Endothelial cell of umbilical vein (primary cell): ENCODE data around the gene PPM1L. TPM values are rescaled to one million over a fixed set of nuclear protein-coding genes. Genes with fewer than 3 reads are reported as not detected.

Experiments
- BruUV-seq: library from RNA; stranded (reverse); fragments of 400-500 nt; replicated peaks from 2 replicates; lab custom pipeline; 2021; lab: Mats Ljungman, UMichigan
- CTCF ChIA-PET: fragments of 300-600, 350-600 bp; sonication (Branson Sonifier 250); formaldehyde crosslinking; loops from one replicate; lab custom pipeline; 2021; ENCODE audit warnings: antibody characterized with exemption, inconsistent platforms; lab: Charles Lee
- POLR2A ChIA-PET: fragments of 300-600, 350-600 bp; sonication (Branson Sonifier 250); formaldehyde crosslinking; loops from one replicate; lab custom pipeline; 2021; ENCODE audit warnings: antibody characterized with exemption, inconsistent platforms; lab: Charles Lee
- DNase-seq: peaks from one replicate; pipeline ENCODE4 v3.0.0-alpha.2; 2011; ENCODE audit warnings: low read depth, low spot score
- FAIRE-seq: peaks from 2 replicates; lab custom pipeline; 2011; peaks lifted over from hg19 to GRCh38; lab: Jason Lieb, UNC
- H2AFZ ChIP-seq: 2 replicates; pipeline ENCODE4 v1.6.0; 2012; ENCODE audit warnings: low read depth, low read length, control low read depth, inconsistent platforms
- H3K27ac ChIP-seq: 2 replicates; pipeline ENCODE4 v1.5.1; 2011; ENCODE audit warnings: low read depth, mild to moderate bottlenecking, control low read depth, low read length, moderate library complexity; ENCODE audit not compliant: insufficient read depth
- H3K27me3 ChIP-seq, 2 experiments: 2 replicates each; pipeline versions ENCODE4 v1.6.0 to v1.6.1; 2011; ENCODE audit warnings: low read length in 2 of 2, mixed read lengths in 1 of 2; ENCODE audit not compliant: control insufficient read depth in 2 of 2, insufficient read depth in 2 of 2
- H3K36me3 ChIP-seq, 2 experiments: 2 replicates in 1 of 2; 3 replicates in 1 of 2; pipeline ENCODE4 v1.5.1; 2011; ENCODE audit warnings: low read length in 2 of 2, mild to moderate bottlenecking in 1 of 2, moderate library complexity in 1 of 2; ENCODE audit not compliant: control insufficient read depth in 2 of 2, insufficient read depth in 2 of 2; ENCODE audit errors: extremely low read depth in 1 of 2
- H3K4me1 ChIP-seq: 3 replicates; pipeline ENCODE4 v1.5.1; 2011; ENCODE audit warnings: mild to moderate bottlenecking, low read length; ENCODE audit not compliant: control insufficient read depth, insufficient read depth; ENCODE audit errors: extremely low read depth
- H3K4me2 ChIP-seq: 2 replicates; pipeline ENCODE4 v1.6.1; 2011; ENCODE audit warnings: low read length, control low read depth, mixed read lengths; ENCODE audit not compliant: insufficient read depth
- H3K4me3 ChIP-seq, 3 experiments: fragments of 200-600 bp in 1 of 3; sonication (generic), shearing (Covaris generic) in 1 of 3; replicated peaks in 1 of 3; 2 replicates each; pipeline ENCODE4 v1.5.1; 2011 to 2016; ENCODE audit warnings: control low read depth in 3 of 3, low read length in 3 of 3, mild to moderate bottlenecking in 2 of 3, inconsistent platforms in 1 of 3, low read depth in 1 of 3, moderate library complexity in 1 of 3; ENCODE audit not compliant: insufficient read depth in 1 of 3
- H3K79me2 ChIP-seq: 2 replicates; pipeline ENCODE4 v1.6.0; 2012; ENCODE audit warnings: low read length, inconsistent platforms; ENCODE audit not compliant: control insufficient read depth, insufficient read depth
- H3K9ac ChIP-seq: replicated peaks from 2 replicates; pipeline ENCODE3; 2011; ENCODE audit warnings: low read length, control low read depth; ENCODE audit not compliant: insufficient read depth; ENCODE audit errors: extremely low read depth
- H3K9me1 ChIP-seq: replicated peaks from 3 replicates; pipeline ENCODE4 v1.6.0; 2011; ENCODE audit warnings: mild to moderate bottlenecking, low read length; ENCODE audit not compliant: control insufficient read depth, insufficient read depth; ENCODE audit errors: extremely low read depth
- H3K9me3 ChIP-seq: replicated peaks from 2 replicates; pipeline ENCODE4 v1.5.1; 2012; ENCODE audit warnings: low read length, inconsistent platforms; ENCODE audit not compliant: control insufficient read depth, insufficient read depth
- H4K20me1 ChIP-seq: replicated peaks from 2 replicates; pipeline ENCODE3; 2011; ENCODE audit warnings: mild to moderate bottlenecking, low read length; ENCODE audit not compliant: control insufficient read depth, insufficient read depth; ENCODE audit errors: extremely low read depth
- EZH2 ChIP-seq: IDR thresholded peaks from 2 replicates; pipeline ENCODE4 v1.6.1; 2012; ENCODE audit warnings: borderline replicate concordance, low read depth, mild to moderate bottlenecking, moderate library complexity, low read length, inconsistent platforms; ENCODE audit not compliant: severe bottlenecking
- FOS ChIP-seq: IDR thresholded peaks from 2 replicates; pipeline ENCODE4 v1.6.1; 2011; ENCODE audit warnings: mild to moderate bottlenecking, low read length, moderate library complexity, borderline replicate concordance; ENCODE audit not compliant: insufficient read depth
- GATA2 ChIP-seq: IDR thresholded peaks from 2 replicates; pipeline ENCODE4 v1.7.0; 2011; ENCODE audit warnings: low read depth, mild to moderate bottlenecking, moderate library complexity, mixed read lengths, low read length; ENCODE audit not compliant: insufficient read length, insufficient read depth
- JUN ChIP-seq: IDR thresholded peaks from 2 replicates; pipeline ENCODE4 v1.6.1; 2011; ENCODE audit warnings: borderline replicate concordance, low read depth; ENCODE audit not compliant: insufficient read length, insufficient read depth
- MYC ChIP-seq: IDR thresholded peaks from one replicate; pipeline ENCODE4 v1.6.1; 2011; ENCODE audit warnings: mild to moderate bottlenecking, low read depth, low read length
- POLR2A ChIP-seq: IDR thresholded peaks from 2 replicates; pipeline ENCODE4 v1.6.1; 2012; ENCODE audit warnings: low read depth, mild to moderate bottlenecking, control low read depth, low read length
- POLR2AphosphoS5 ChIP-seq: IDR thresholded peaks from 2 replicates; pipeline ENCODE4 v1.6.1; 2012; ENCODE audit warnings: low read depth, mild to moderate bottlenecking, control low read depth, low read length, moderate library complexity; ENCODE audit not compliant: insufficient read depth
- dilution Hi-C: fragments of 300-500 bp; cut with MboI; formaldehyde crosslinking; loops from one replicate; pipeline ENCODE4 v1.15.0; 2019; ENCODE audit warnings: low sequenced_read_pairs; ENCODE audit not compliant: extremely low pct_ligation_motif_present
- intact Hi-C: fragments of 100-400 bp; cut with micrococcal nuclease; formaldehyde crosslinking; loops from one replicate; pipeline ENCODE4 v1.10.0; 2022
- polyA plus RNA-seq, 4 experiments: library from polyadenylated mRNA; depleted of rRNA in 3 of 4; stranded (reverse) in 3 of 4; unstranded in 1 of 4; fragments of >200 nt; gene quantifications; 2 replicates each; pipeline versions ENCODE4 v1.2.1 to v1.2.3, GENCODE V29; 2011 to 2012; ENCODE audit warnings: missing spikeins in 1 of 4
- total RNA-seq: library from RNA; stranded (reverse); gene quantifications from 2 replicates; pipeline ENCODE4 v1.2.3, GENCODE V29; 2021
- TF ChIP-seq, protein P1 (sequence below): IDR thresholded peaks from 2 replicates; pipeline ENCODE4 v1.6.1; 2011; ENCODE audit not compliant: insufficient read depth, insufficient read length

The PPM1L gene
- total and polyA plus RNA-seq, 2 donors (not counting 3 experiments of a cell fraction or from before 2014, with no cell fraction given) = 0.63 to 2.9 TPM

DNA sequence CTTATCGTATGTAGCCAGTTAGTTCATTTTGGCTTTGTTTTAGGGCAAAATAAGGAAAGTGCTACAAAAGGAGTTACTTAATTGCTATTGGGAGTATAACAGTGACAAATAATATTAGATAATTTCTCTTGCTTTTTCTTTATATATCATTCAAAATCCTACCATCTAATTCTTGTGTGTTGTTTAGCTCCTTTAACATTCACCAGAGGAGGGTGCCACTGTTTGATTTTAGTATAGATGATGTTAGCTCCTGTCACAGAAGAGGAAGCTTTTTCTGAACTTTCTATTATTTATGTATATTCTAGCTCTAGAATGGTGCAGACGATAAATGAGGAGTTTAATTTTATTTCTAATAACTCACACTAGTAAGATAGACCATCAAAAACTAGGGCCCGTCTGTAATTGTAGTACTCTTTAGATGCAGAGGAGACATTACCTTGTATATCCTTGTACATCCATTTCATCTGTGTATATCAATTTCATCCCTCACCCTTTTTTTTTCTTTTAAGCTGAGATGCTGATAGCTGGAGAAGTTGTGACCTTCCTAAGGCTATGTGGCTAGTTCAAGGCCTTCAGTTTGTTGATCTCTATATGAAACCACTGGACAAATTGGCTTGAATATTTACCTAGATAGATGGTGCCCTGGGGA, 3.0 kb downstream of the PPM1L start:
- CTCF ChIA-PET = no interaction called here
- TF ChIP-seq EZH2 (no peak), FOS (no peak), POLR2A (no peak), JUN (no peak), POLR2AphosphoS5 (no peak), GATA2 (no peak), MYC (no peak)
- TF ChIP-seq, protein P1, sequence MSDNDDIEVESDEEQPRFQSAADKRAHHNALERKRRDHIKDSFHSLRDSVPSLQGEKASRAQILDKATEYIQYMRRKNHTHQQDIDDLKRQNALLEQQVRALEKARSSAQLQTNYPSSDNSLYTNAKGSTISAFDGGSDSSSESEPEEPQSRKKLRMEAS = no peak
- Histone ChIP-seq H3K79me2 (no peaks in the 10 kb centered on the region), H3K27me3 (peaks cover 5 to 13% of the 10 kb centered on the region in 2 experiments), H3K9me1 (no peaks in the 10 kb centered on the region), H3K36me3 (no peaks in the 10 kb centered on the region), H3K4me1 (peaks cover 6% of the 10 kb centered on the region), H3K4me3 (no peak overlapping the region), H3K9ac (no peak overlapping the region), H3K27ac (no peak overlapping the region), H4K20me1 (no peaks in the 10 kb centered on the region), H2AFZ (no peak overlapping the region), H3K4me2 (no peak overlapping the region), H3K9me3 (no peaks in the 10 kb centered on the region)
- FAIRE-seq = no peak
- intact Hi-C loops = loop anchor here (5.0 kb wide), 3 partner anchors 357 to 658 kb away; no protein-coding TSS in a partner anchor
- DNase-seq = no peak
- dilution Hi-C loops = no loop called here
- POLR2A ChIA-PET = interaction anchor here (0.6 kb wide), 1 partner anchor 478 kb away, joined by 5 read pairs; no protein-coding TSS in a partner anchor
- no TSS peak for BruUV-seq

DNA sequence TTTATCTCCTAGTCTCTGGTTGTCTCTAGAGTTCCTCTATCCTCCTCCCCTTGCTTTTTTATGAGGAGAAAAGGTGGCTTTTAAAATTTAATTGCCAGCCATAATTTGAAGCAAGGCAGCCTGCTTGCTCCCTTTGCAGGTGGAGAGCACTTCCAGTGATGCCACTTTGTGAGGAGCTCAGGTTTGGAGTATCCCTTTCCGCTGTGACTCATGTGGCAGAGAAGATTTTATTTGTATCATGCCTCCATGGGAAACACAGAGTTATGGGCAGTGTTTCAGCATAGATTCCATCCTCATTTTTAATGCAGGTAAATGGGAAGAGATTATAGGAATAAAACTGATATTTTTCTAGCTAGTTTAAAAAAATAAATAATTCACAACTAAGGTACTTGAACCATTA, 7.0 kb downstream of the PPM1L start:
- Histone ChIP-seq H4K20me1 (no peaks in the 10 kb centered on the region), H3K9me3 (no peaks in the 10 kb centered on the region), H3K9me1 (no peaks in the 10 kb centered on the region), H2AFZ (no peak overlapping the region), H3K4me3 (no peak overlapping the region), H3K79me2 (no peaks in the 10 kb centered on the region), H3K27me3 (no peaks in the 10 kb centered on the region), H3K4me1 (no peaks in the 10 kb centered on the region), H3K36me3 (no peaks in the 10 kb centered on the region), H3K27ac (no peak overlapping the region), H3K4me2 (no peak overlapping the region), H3K9ac (no peak overlapping the region)
- BruUV-seq = no TSS peak
- intact Hi-C loops (no loop called here), dilution Hi-C loops (no loop called here)
- DNase-seq (no peak), FAIRE-seq (no peak)
- ChIA-PET POLR2A (no interaction called here), CTCF (no interaction called here)
- no peak for TF ChIP-seq GATA2
